CD4-positive, CD25-positive, alpha-beta regulatory T cell (primary cell): ENCODE measurements around the gene NUAK1. TPM values are rescaled to one million over a fixed set of nuclear protein-coding genes. Genes with fewer than 3 reads are reported as not detected.

Experiments
- ATAC-seq, 2 donors: fragments of 150-1000 bp; cut with Tn5 transposase; one replicate each; pipeline ENCODE4 v1.10.0; 2021; ENCODE audit warnings: low read depth in 2 of 2, moderate number of reproducible peaks in 2 of 2, moderate library complexity in 1 of 2
- DNase-seq, 3 donors: peaks; one replicate each; pipeline versions ENCODE4 v3.0.0 to v3.0.0-alpha.2; 2012 to 2022; ENCODE audit warnings: mixed read lengths in 1 of 3
- H3K27ac ChIP-seq: one replicate; pipeline ENCODE4 v1.7.0; 2013; ENCODE audit warnings: mild to moderate bottlenecking, low read length; ENCODE audit not compliant: insufficient read depth, poor library complexity, severe bottlenecking
- H3K27me3 ChIP-seq: one replicate; pipeline ENCODE4 v1.7.0; 2013; ENCODE audit warnings: low read length; ENCODE audit not compliant: control insufficient read depth, insufficient read depth
- H3K36me3 ChIP-seq: one replicate; pipeline ENCODE4 v1.7.0; 2013; ENCODE audit warnings: mild to moderate bottlenecking, low read length, moderate library complexity; ENCODE audit not compliant: control insufficient read depth, insufficient read depth
- H3K4me1 ChIP-seq: 2 replicates; pipeline ENCODE4 v1.7.0; 2013; ENCODE audit warnings: mild to moderate bottlenecking, low read length; ENCODE audit not compliant: insufficient read depth, control insufficient read depth, poor library complexity, severe bottlenecking
- H3K4me3 ChIP-seq: one replicate; pipeline ENCODE4 v1.7.0; 2013; ENCODE audit warnings: low read depth, mild to moderate bottlenecking, low read length, moderate library complexity
- H3K9me3 ChIP-seq, 2 experiments: 1 replicate in 1 of 2; 2 replicates in 1 of 2; pipeline ENCODE4 v1.7.0; 2013; ENCODE audit warnings: low read length in 2 of 2, mild to moderate bottlenecking in 1 of 2, moderate library complexity in 1 of 2; ENCODE audit not compliant: control insufficient read depth in 2 of 2
- H3K27ac Mint-ChIP-seq, 3 donors: one replicate each; pipeline ENCODE4 v1.8.0; 2020 to 2022; ENCODE audit warnings: mild to moderate bottlenecking in 3 of 3, mixed read lengths in 3 of 3, moderate library complexity in 2 of 3
- H3K27me3 Mint-ChIP-seq: one replicate; pipeline ENCODE4 v1.8.0; 2022; ENCODE audit warnings: mild to moderate bottlenecking, mixed read lengths
- H3K36me3 Mint-ChIP-seq: one replicate; pipeline ENCODE4 v1.8.0; 2020; ENCODE audit warnings: mixed read lengths
- H3K4me1 Mint-ChIP-seq, 4 donors: one replicate each; pipeline ENCODE4 v1.8.0; 2020 to 2022; ENCODE audit warnings: mixed read lengths in 4 of 4, mild to moderate bottlenecking in 1 of 4
- H3K4me3 Mint-ChIP-seq, 4 donors: one replicate each; pipeline ENCODE4 v1.8.0; 2020 to 2022; ENCODE audit warnings: mild to moderate bottlenecking in 4 of 4, mixed read lengths in 4 of 4, moderate library complexity in 3 of 4
- H3K9me3 Mint-ChIP-seq, 7 donors: one replicate each; pipeline ENCODE4 v1.8.0; 2020 to 2022; ENCODE audit warnings: mixed read lengths in 7 of 7, mild to moderate bottlenecking in 3 of 7, moderate library complexity in 2 of 7
- polyA plus RNA-seq, 4 donors: library from polyadenylated mRNA; unstranded; fragments of 300-500 nt; fragmentation: Illumina TruSeq; gene quantifications; one replicate each; pipeline ENCODE4 v1.2.3, GENCODE V29; 2021
- total RNA-seq: library from RNA; stranded (reverse); gene quantifications from one replicate; pipeline ENCODE4 v1.2.3, GENCODE V29; 2022

The NUAK1 gene
- total and polyA plus RNA-seq, 5 donors from 2014 or later, result not detected

DNA sequence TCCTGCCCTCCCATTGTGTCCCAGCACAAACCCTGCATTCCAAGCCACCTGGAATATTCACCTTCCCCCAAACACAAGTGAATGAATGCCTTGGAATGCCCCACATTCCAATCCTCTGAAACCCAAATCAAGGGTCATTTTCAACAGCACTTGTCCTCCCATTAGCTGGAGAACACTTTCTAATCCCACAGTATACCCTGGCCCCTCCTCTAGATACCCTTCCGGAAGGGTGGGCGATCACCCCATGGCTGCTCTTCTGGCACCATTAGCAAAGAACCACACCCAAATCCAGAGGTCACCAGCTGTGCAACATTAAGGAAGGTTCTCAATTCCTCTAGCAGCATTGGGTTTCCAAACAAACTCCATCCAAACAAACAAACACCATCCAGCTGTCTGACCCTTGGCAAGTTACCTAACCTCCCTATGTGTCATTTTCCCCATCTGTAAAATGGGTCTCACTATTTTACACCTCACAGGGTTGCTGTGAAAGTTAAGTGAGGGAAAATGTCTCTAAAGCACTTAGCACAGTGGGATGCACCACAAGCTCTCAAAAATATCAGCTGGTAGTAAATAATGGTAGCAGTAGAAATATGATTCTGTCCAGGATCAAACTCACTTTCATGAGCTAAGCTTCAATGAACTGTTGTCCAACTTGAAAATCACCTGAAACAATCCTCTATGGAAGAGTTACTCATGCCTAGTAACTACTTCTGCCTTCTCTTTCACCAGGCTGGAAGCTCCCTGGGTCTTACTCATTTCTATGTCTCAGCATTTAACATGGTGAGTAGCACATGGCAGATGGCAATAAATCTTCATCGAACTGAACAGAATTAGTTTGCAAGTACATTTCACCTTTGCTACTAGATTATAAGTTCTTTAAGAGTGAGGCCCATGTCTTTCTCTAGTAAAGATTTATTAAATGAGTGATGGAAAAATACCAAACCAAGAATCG, 5.3 kb downstream of the NUAK1 start:
- Histone ChIP-seq H3K9me3 (no peaks in the 10 kb centered on the region), H3K27me3 (peaks cover 25% of the 10 kb centered on the region), H3K36me3 (no peaks in the 10 kb centered on the region), H3K4me3 (no peak overlapping the region), H3K27ac (no peak overlapping the region), H3K4me1 (peaks cover 9% of the 10 kb centered on the region)
- Mint-ChIP-seq H3K9me3 (no peaks in the 10 kb centered on the region), H3K27ac (no peak overlapping the region), H3K36me3 (no peaks in the 10 kb centered on the region), H3K27me3 (peaks cover 45% of the 10 kb centered on the region), H3K4me3 (no peak overlapping the region), H3K4me1 (peaks cover 0 to 21% (median 0%) of the 10 kb centered on the region in 4 donors)
- no peak for ATAC-seq
- DNase-seq, result no peak

DNA sequence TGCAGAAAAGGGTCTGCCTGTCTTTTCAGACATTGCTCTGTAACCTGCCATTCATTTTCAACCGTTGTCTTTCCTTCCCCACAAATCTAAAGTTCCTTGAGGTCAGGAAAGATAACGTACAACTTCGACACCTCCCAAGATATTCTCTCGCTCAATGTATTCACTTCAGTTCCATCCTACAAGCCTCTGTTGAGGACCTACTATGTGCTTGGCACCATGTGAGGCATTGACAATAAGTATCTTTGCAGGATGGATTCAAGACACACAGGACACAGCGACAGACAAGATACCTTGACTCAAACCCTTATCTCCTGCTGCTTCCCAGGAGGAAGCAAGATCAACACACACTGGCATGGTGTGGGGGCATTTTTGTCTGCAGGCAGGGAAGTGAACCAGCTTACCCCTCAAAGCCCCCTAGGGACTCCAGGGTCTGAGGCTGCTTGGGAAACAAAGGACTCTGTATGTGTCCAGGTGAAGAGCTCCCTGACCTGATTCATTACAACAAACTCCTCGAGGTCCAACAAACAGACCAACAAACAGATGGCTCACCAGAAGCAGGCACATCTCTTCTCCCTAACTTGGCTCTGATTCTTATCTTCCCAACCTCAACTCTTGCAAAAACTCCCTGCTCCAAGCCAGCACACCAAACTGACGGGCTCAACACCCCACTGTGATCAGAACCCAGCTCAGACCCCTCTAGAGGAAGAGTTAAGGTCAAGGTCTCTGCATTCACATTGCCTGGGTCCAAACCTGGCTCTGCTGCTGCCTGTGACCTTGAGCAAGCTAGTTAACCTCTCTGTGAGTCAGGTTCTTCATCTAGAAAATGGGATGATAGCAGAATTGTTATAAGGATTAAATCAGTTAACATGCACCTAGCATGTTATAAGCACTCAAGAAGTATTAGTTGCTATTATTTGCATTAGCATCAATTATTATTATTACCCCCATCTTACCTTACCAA, 6.3 kb downstream of the NUAK1 start:
- ATAC-seq, result no peak
- no peaks in the 10 kb centered on the region for H3K36me3 Mint-ChIP-seq
- H3K9me3 Mint-ChIP-seq, result no peaks in the 10 kb centered on the region

DNA sequence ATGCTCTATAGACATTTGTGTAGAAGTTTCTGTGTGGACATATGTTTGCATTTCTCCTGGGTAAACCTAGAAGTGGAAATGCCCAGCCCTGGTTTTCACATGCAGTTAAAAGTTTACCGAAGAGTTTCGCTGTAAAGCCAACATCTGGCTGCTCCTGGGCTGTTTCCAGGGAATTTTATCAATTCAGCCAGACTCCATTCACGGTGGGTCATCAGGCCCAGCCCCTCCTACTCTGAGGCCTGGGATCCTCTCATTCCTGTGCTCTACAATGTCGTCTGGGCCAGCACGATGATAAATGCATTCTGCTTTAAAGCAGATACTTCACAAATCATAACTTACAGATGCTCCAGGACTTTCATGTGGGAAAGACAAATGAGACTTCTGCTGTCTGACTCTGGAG, 7.1 kb downstream of the NUAK1 start:
- H3K27ac Mint-ChIP-seq, result no peak overlapping the region
- DNase-seq (no peak), ATAC-seq (no peak)
- peaks cover 0 to 13% (median 0%) of the 10 kb centered on the region in 4 donors for H3K4me1 Mint-ChIP-seq
- no peak overlapping the region for H3K4me3 Mint-ChIP-seq
- H3K36me3 Mint-ChIP-seq, result no peaks in the 10 kb centered on the region
- H3K27me3 ChIP-seq, result peaks cover 16% of the 10 kb centered on the region
- H3K4me3 ChIP-seq, result no peak overlapping the region
- no peaks in the 10 kb centered on the region for H3K36me3 ChIP-seq
- no peaks in the 10 kb centered on the region for H3K9me3 ChIP-seq
- H3K27me3 Mint-ChIP-seq, result peaks cover 29% of the 10 kb centered on the region
- H3K27ac ChIP-seq, result no peak overlapping the region
- H3K9me3 Mint-ChIP-seq, result no peaks in the 10 kb centered on the region
- no peaks in the 10 kb centered on the region for H3K4me1 ChIP-seq

More for the DNA sequence above, 6.3 kb downstream of the NUAK1 start:
- no peak overlapping the region for H3K4me3 ChIP-seq
- H3K27ac Mint-ChIP-seq, result no peak overlapping the region
- H3K4me3 Mint-ChIP-seq, result no peak overlapping the region
- peaks cover 37% of the 10 kb centered on the region for H3K27me3 Mint-ChIP-seq
- peaks cover 22% of the 10 kb centered on the region for H3K27me3 ChIP-seq
- peaks cover 0 to 14% (median 0%) of the 10 kb centered on the region in 4 donors for H3K4me1 Mint-ChIP-seq
- no peaks in the 10 kb centered on the region for H3K4me1 ChIP-seq
- no peak overlapping the region for H3K27ac ChIP-seq
- no peaks in the 10 kb centered on the region for H3K9me3 ChIP-seq
- H3K36me3 ChIP-seq, result no peaks in the 10 kb centered on the region
- no peak for DNase-seq

DNA sequence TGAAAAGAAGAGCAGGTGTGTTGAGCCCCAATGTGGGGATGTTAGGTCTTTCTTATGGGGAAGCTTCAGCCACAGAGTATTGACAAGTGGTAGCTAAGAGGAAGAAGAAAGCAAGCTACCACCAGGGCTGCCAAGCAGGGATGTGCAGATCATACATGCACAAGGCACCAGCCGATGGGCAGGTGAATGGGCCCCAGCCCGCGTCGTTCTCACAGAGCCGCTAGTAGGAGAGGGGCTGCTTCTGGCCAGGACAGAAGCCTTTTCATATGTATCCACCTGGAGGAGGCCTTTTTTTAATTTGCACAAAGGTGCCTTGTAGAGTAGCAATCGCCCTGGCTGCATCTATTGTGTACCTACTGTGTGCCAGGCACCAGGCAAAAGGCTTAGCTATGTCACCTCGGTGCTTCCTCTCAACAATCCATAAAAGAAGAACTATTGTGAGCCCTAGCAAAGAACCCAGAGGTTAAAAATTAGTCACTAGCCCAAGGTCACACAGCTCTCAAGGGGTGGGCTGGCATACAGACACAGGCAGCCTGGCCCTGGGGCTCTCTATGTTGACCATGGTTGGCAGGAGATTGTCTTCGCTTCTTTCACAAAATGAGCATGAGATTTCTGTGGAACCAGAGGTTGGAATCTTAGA, 8.2 kb downstream of the NUAK1 start:
- peaks cover 19% of the 10 kb centered on the region for H3K27me3 Mint-ChIP-seq
- no peaks in the 10 kb centered on the region for H3K36me3 Mint-ChIP-seq

DNA sequence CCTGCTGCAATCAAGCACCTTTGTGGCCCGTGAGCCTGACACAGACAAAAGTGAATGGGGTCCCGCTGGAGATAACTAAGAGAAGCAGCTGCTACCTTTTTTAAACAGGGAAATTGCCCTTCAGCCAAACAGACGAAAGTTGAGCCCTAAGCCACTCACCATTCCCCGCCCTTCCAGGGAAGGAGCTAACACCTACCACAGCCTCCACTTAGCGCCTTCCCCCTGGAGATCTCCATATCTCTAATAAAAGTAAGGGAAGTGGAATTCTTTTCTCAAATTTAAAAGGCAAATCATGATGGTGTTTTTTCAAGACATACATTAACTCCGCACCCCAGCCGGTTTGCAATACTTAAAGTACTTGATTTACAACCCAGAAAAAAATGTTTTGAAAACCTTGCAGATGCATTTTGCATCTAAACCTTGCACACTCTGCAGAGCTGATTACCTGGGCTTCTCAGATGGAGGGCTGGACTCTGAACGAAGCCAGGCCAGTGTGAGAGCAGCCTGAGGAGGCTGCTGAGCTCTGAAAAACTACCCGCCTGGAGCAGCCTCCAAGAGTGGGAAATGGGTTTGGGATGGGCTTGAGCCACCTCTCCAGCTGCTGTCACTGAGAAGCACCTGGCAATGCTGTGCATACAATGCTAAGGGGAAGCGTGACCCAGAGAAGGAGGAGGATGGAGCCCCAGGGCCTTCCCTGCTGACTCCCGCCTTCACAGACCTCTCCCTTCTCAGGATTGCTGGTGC, 10.0 kb downstream of the NUAK1 start:
- H3K4me3 Mint-ChIP-seq, result no peak overlapping the region
- Histone ChIP-seq H3K4me1 (no peaks in the 10 kb centered on the region), H3K27me3 (peaks cover 2% of the 10 kb centered on the region), H3K9me3 (no peaks in the 10 kb centered on the region), H3K4me3 (no peak overlapping the region), H3K27ac (no peak overlapping the region), H3K36me3 (no peaks in the 10 kb centered on the region)
- no peaks in the 10 kb centered on the region for H3K36me3 Mint-ChIP-seq
- no peaks in the 10 kb centered on the region for H3K9me3 Mint-ChIP-seq
- DNase-seq (no peak), ATAC-seq (no peak)
- no peaks in the 10 kb centered on the region for H3K4me1 Mint-ChIP-seq
- H3K27ac Mint-ChIP-seq, result no peak overlapping the region
- H3K27me3 Mint-ChIP-seq, result peaks cover 7% of the 10 kb centered on the region

More for the DNA sequence above, 8.2 kb downstream of the NUAK1 start:
- Mint-ChIP-seq H3K27ac (no peak overlapping the region), H3K9me3 (no peaks in the 10 kb centered on the region), H3K4me3 (no peak overlapping the region), H3K4me1 (peaks cover 0 to 2% (median 0%) of the 10 kb centered on the region in 4 donors)
- Histone ChIP-seq H3K9me3 (no peaks in the 10 kb centered on the region), H3K27me3 (peaks cover 8% of the 10 kb centered on the region), H3K4me3 (no peak overlapping the region), H3K36me3 (no peaks in the 10 kb centered on the region), H3K4me1 (no peaks in the 10 kb centered on the region), H3K27ac (no peak overlapping the region)
- DNase-seq, result no peak
- ATAC-seq, result no peak

DNA sequence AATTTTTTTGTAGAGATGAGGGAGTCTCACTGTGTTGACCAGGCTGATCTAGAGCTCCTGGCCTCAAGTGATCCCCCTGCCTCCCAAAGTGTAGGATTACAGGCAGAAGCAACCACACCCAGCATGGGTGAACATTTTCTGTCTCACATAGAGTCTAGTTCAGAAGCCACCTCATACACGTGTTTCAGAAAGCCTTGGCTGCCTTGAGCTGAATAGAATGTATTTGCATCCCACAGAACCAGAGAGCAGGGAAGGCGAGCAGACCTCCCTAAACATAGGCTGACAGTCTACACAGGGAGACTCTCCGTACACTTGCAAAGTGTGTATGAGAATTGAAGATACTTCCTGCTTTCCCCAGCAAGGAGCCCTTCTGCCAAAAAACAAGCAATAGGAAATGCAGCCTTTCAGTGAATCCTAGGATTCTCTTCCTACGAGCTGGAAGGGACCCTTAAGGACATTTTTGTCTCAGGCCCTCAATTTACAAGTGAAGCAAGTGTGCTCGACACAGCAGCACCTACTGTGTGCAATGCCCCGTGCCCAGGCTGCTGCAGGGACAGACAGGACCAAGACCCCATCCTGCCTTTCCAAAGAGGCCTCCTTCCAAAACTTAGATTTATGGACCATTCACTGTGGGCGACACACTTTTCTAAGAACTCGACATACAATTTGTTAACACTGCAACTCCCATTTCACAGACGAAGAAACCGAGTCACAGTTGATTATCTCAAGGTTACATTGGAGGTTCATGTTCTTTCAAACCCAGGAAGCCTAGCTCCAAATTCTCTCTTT, 11.2 kb downstream of the NUAK1 start:
- H3K27me3 ChIP-seq, result peaks cover 2% of the 10 kb centered on the region
- H3K27ac ChIP-seq, result no peak overlapping the region
- H3K4me1 Mint-ChIP-seq, result no peaks in the 10 kb centered on the region
- no peak overlapping the region for H3K27ac Mint-ChIP-seq
- H3K36me3 Mint-ChIP-seq, result no peaks in the 10 kb centered on the region
- DNase-seq (no peak), ATAC-seq (no peak)
- no peak overlapping the region for H3K4me3 ChIP-seq
- peaks cover 7% of the 10 kb centered on the region for H3K27me3 Mint-ChIP-seq
- no peaks in the 10 kb centered on the region for H3K9me3 Mint-ChIP-seq
- H3K4me1 ChIP-seq, result no peaks in the 10 kb centered on the region
- H3K9me3 ChIP-seq, result no peaks in the 10 kb centered on the region
- no peak overlapping the region for H3K4me3 Mint-ChIP-seq
- no peaks in the 10 kb centered on the region for H3K36me3 ChIP-seq
